Activated T-cell treated with anti-CD3 and anti-CD28 coated beads, Interleukin-2, amount 50 U/mL, for 1 hour (primary cell): Measurements from ENCODE around the gene SDF4.

Source experiments
- DNase-seq: peaks from one replicate; pipeline ENCODE4 v3.0.0-alpha.2; 2020

Gene SDF4

DNA sequence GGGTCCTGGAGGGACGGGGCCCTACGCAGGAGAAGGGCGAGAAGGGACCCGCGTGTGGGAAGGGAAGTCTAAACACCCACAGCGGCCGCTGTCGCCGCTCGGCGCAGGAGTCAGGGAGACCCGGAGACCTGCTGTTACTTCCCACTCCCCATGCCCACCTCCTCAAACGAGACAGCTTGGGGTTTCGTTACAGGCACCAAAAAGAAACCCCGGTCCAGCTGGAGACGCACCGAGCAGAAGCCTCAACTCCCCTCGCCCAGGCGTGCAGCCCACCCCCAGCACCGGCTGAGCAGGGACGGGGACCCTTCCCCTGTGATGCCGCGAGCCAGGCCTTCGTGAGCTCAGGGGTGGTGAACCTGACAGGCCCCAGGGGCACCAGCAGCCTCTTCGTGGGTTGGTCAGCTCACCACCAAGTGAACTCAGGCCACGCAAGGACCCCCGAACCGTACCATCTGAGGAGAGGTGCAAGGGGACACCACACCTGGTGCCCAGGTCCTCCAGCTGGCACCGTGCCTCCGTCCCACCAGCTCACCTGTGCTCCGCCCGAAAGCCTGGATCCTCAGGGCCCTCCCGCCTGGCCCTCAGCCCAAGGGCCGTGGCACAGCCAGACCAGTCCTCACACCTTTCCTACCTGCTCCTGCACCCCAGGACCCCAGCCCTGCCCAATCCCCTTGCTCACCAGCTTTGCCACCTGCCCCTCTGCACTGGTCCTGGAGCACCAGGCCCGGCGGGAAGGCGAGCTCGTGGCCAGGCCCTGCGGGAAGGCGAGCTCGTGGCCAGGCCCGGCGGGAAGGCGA, 5.0 kb downstream of the SDF4 start:
- DNase-seq: no peak

DNA sequence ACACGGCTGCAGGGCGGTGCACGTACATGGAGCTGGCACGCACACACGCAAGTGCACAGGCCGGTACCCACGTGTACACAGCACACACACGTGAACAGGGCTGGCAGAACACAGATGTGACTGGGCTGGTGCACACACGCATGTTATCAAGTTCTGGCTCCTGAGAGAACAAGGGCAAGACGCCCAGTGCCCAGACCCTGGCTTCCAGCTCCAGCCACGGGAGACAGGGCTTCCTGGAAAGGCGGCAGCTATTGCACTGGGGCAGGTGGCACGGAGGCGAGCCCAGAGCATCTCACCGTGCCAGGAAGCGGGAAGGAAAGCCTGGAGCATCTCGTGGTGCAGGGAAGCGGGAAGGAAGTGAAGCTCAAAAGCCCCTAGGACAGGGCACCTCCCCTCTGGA, 5.9 kb downstream of the SDF4 start:
- DNase-seq: no peak

GRCh38 chr1:1225238-1225845, 6.5 kb downstream of the SDF4 start:
- no peak for DNase-seq

DNA sequence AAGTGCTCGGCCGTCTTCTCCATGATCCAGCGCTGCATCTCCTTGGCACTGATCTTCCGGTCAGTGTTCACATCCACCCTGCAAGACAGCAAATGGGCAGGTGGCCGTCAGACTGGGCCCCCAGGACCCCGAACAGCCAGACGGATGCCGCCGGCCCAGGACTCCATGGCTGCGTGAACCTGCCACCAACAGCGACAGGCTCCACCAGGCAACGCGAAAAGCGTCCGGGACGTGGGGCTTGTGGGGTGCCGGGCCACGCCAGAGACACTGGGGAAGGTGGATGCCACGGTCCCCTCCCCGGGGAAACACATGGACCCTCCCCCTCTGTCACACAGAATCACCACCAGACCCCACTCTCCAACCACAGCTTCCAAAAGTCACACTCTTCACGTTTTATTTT, 7.9 kb downstream of the SDF4 start:
- no peak for DNase-seq

DNA sequence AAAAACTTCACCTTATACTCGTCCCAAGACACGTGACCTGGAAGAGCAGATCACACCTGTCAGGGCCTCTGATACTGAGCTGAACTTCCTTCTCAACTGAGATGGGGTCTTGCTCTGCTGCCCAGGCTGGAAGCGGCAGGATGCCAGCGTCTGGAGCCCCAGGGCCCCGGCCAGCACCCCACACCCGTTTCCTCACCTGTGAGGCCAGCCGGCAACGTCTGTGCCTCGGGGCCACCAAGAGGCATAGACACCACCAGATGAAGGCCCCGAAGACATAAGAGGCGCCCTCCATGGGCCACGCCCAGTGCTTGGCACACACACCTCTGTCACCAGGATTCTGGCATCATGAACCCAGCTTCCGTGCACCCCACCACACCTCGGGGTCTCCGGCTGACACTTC, 8.5 kb downstream of the SDF4 start:
- no peak for DNase-seq

GRCh38 chr1:1222575-1223225, 9.1 kb downstream of the SDF4 start:
- DNase-seq: no peak

DNA sequence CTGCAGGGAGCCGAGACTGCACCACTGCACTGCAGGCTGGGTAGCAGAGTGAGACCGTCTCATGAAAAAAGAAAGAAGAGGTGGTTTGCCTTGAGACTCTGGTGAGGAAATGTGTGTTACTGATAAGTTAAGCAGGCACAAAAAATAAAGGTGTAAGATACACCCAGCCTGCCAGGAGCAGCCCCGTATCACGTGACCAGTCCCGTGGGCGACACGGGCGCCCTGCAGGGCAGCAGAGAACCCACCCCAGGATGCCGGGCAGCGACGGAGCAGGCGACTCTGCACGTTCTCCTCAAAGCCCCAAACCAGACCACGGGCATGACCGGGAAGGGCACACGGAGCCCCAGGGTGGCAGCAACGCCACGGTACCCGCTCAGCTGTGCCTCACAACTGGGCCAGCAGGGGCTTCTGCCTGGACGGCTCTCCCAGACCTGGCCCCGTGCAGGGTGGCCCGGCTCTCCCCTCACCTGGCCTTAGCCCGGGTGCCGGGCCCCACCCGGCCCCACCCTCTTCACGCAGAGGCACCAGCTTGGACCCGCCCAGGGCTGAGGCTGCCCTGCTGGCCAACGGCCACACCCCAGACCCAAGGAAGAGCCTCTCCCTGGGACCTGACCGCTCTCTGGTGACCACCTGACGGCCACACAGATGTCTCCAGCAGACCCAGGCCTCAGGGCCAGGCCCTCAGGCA, 9.8 kb downstream of the SDF4 start:
- DNase-seq: no peak

- DNase-seq: no peak
Observed at GRCh38 chr1:1220197-1220596, 11.6 kb downstream of the SDF4 start.

- peak; percentile 62 for DNase-seq
Observed at GRCh38 chr1:1219341-1219740, 12.5 kb downstream of the SDF4 start.

DNA sequence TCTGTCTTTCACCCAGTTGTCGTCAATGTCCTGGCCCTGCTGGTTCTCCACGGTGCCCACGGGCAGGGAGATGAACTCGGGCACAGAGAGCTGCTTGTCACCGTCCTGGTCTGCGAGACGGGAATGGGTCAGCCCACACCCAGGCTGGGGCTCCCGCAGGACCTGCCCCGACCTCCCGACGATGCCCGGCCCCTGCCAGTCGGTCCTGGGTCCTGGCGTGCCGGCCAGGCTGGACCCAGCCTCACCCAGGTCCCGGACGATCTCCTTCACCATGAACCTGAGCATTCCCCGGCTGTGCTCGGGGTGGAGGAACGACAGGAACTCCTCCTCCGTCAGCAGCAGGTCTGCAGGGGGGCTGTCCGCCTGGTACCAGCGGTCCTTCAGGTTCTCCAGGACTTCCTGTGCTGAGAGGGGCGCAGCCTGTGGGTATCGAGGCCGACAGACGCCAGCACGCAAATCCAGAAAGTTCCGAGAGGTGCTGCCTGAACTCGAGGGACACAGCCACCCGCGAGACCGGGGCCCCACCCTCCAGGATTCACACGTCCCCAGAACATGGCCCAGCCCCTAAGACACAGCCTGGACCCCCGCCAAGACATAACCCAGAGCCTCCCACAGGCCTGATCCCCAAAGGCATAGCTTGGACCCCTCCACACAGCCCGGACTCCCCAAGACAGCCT, 13.1 kb downstream of the SDF4 start:
- DNase-seq: no peak

DNA sequence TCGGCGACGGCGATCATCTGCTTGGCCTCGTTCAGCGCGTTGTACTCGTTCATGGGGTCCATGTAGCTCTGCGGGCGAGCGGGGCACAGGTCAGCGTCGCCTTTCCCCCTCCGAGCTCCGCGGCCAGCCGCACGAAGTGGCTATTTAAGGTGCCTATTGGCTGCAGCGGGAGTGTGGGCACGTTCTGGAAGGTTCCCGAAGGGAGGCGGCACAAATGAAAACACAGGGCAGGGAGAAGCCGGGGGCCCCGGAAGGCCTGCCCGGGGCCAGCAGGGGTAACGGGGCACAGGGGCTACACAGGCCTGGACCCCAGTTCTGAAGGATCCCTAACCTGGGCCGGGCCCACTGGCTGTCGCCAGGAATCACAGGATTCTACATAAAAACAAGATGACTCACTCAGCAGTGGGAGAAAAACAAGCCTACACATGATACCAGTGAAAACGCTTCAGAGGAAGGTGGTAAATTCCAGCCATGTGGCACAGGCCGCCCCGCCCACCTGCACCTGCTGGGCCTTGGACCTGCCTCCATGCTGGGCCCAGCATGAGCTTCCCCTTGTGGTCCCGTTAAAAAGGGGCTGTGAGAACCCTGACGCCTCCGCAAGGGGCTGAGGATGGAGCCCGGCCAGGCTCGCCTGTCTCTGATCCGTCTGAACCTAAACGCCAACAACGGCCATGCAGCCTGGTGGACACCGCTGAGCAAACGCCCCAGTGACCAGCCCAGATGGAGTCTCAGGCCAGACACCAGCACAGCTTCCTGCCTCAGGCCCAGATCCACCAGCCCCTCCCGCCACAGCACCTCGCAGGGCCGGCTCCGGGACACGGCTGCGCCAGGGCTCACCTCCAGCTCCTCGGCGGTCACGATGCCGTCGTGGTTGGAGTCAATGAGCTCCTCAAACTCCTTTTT, 13.9 kb downstream of the SDF4 start:
- peak; percentile 52 for DNase-seq

DNA sequence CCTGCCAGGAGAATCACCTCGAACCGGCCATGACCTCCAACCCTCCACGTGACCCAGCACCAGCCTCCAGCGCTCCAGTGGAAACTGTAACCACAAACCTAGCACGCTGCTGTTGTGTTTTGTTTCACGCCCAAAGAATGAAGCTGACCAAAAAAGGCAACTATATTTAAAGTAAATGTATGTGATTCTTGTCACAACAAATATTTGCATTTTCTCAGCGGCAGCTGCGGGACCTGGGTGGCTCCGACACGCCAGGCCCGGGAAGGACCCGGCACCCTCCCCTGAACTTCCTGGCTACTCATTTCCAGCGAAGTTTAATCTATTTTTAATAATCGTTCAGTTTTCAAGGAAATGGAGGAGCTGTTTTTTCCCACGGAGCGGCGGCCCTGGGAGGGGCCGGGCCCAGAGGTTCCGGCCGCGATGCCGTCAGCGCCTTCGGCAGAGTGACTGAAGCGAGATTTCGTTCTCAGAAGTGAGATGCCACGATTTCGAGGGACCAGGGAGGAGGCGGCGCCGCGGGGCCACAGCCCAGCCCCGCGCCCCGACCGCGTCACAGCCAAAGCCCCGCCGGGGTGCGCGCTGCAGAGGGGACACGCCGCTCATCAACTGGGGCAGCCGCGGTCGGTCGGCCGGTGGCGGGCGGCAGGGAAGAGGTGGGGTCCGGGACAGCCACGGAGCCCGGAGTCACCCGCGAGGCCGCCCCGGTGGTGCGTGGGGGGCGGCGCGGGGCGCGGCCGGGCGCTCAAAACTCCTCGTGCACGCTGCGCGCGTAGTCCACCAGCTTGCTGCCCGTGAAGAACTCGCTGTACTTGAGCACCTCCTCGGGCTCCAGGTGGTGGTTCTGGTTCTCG, 14.8 kb downstream of the SDF4 start:
- peak; percentile 68 for DNase-seq

- DNase-seq: no peak
Observed at GRCh38 chr1:1215881-1216605, 15.8 kb downstream of the SDF4 start.

GRCh38 chr1:1215080-1215676, 16.6 kb downstream of the SDF4 start:
- no peak for DNase-seq

DNA sequence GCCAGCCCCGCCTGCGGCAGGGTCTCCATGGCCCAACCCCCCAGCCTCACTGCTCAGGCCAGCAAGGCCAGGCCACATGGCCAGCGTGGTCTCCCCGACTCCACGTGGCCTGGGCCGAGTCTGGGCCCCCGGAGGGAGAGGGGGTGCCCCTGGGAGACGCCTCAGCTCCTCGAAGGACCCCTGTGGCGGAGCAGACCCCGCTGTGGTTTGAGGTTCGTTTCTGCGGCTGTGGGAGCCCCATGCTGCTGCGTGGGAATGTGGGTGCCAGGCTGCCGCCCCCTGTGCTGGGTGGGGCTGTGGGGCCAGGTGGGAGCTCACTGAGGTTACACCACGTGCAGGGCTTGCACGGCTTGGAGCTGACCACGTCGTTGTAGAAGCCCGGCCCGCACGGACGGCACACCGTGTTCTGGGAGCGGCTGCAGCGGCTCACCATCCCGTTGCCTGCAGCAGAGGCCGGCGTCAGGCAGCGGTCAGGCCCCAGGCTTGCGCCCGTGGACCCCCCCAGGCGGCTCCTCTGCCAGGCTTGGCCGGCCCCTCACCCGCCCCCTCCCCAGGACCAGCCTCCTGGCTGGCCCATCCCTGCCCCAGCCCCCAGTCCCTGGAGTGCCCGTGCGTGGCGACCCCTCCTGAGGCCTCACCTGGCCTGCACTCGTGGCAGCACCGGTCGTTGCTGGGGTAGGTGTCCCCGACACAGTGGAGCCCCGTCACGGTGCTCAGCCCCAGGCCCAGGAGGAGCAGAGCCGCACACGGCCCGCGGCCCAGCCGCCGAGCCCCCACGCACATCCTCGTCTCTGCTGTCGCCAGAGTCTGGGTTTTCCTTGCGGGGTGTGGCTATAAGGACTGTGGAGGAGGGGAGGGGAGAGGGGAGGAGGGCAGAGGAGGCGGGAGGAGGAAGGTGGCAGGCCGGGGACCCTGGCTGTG, 18.2 kb downstream of the SDF4 start, which contains the start of gene TNFRSF4:
Gene TNFRSF4 (minus strand): TSS at position 809 of the 921 bp plus-strand sequence. CDS start 26 bp downstream, at position 783.
- peak; percentile 62 for DNase-seq

DNA sequence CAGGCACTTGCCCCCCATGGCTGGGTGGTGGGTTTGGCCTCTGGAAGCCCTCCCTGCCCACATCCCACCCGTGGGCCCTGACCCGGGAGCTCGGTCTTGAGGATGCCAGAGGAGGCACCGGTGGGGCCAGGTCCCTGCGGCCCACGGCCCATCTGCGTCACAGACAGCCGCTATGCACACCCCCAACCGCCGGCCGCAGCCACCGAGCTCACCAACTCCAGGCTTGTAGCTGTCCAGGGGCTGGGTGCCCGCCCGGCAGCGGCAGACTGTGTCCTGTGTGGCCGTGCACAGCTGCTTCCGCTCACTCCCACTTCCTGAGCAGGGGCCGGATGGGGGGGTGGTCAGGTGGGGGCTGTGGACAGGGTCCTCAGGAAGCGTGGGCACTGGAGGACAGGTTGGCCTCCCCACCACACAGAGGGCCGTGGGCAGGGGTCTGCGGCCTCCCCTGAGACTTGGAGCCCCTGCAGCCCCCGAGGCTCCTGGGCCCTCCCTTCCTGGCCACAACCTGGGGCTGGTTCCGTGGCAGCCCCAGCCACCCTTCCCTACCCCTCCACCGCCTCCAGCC, 18.9 kb downstream of the SDF4 start:
- peak; percentile 63 for DNase-seq

GRCh38 chr1:1211541-1212441, 20.0 kb downstream of the SDF4 start:
- peak; percentile 31 for DNase-seq
